ENCODE data around the gene PTH2. TPM values are rescaled to one million over a fixed set of nuclear protein-coding genes. Genes with fewer than 3 reads are reported as not detected.

Gene PTH2
- total RNA-seq, 1 donor from 2014 or later: not detected

DNA sequence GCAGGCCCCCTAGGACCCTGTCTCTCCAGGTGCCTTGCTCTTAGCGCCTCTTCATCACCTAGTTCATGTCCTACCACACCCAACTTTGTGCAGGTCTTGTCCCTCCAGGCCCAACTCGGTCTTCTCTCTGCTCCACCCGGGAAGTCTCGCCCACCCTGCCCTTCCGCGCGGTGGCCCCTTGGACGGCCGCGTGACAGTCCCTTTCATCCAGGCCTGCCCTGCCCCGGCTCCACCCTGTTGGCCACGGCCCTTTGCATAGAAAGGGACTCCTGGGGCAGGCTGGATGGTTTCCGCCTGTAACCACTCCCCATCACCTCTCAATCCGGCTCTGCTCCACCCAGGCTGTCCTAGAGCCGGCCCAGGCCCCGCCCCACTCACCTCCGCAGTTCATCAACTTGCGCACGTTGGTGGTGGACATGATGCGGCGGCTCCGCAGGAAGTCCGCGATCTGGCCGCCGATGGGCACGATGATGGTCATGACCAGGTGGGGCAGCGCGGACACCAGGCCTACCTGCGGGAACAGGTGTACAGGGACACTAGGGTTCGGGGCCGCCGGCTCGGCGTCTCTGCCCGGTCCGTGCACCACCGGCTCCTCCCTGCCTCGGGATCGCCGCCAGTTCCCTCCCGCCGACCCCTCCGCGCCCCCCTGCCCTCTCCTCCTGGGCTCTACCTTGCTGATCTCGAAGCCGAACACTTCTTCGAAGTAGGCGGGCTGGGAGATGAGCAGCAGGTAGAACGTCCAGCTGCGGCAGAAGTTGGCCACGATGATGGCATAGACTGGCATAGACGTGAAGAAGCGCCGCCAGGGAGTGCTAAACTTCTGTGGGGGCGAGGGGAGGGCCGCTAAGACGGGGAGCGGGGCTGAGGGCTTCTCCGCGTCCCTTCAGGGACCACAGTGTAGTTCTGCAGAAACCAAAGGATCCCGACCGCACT is 9.2 kb upstream of the PTH2 start:
- DNase-seq (ENCODE audit: extremely low read depth, low read depth, low spot score): no peak

DNA sequence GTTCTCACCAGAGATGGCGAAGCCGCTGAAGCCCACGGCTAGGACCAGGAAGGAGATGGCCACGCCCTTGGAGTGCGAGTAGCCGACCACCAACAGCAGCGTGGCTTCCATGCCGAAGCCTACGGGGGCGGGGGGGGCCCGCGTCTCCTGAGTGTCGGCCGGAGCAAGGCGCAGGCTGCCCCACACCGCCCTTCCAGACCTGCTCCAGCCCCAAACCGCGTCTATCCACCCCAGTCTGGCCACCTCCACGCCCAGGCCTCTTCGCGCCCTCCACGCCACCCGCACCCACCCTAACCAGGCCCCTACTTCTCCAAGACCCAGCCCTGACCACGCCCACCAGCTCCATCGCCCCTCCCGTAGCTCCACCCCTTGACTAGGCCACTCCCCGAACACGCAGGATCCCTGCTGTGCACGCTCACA is 8.1 kb upstream of the PTH2 start:
- DNase-seq (ENCODE audit: extremely low read depth, low read depth, low spot score): no peak

DNA sequence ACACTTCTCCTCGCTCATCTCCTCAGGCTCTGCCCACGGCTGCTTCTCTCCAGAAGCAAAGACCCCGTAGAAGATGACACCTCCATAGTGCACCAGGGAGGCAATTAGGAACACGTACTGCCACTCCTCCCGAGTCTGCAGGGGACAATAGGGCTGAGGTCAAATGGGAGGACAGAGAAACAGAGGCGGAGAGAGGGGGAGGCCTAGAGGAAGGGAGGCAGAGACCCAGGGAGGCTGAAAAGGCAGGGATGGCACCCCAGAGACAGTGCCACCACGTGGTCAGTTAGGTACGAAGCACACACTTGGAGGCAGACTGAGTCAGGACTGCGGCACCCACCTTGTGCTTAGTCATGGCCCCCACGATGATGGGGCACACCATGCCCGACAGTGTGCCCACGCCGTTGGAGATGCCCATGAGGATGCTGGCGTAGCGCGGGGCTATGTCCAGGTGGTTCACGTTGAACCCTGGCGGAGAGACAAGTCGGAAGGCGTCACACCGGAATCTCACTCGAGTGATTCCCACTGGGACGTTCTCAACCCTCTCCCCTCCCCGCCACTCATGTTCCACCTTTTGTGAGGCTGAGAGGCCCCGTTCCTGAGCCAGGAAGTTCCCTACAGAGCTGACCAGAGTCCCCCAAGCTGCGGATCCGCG is 7.6 kb upstream of the PTH2 start:
- no peak for DNase-seq (ENCODE audit: extremely low read depth, low read depth, low spot score)

DNA sequence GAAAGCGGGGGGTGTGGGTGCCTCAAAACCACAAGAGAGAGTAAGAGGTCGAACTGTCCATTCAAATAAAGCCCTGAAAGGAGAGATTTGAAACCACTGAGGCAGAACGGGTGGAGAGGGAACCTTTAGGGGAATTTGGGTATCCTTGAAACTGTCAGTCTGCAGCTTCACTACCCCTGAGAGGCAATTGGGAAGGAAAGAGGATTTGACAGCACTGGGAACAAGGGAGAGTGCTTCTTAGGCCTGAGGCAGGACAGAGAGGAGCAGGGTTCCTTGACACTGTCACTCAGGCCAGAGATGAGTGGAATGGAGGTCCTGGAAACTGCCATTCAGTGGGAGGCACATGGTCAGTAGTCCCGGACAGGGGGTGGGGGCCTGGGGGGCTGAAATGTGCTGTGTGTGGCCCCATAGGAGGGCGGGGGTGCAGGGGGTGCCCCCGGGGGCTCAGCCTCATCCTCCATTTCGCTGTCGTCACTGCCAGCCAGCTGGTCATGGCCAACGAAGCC is 7.0 kb upstream of the PTH2 start:
- DNase-seq (ENCODE audit: extremely low read depth, low read depth, low spot score): no peak

DNA sequence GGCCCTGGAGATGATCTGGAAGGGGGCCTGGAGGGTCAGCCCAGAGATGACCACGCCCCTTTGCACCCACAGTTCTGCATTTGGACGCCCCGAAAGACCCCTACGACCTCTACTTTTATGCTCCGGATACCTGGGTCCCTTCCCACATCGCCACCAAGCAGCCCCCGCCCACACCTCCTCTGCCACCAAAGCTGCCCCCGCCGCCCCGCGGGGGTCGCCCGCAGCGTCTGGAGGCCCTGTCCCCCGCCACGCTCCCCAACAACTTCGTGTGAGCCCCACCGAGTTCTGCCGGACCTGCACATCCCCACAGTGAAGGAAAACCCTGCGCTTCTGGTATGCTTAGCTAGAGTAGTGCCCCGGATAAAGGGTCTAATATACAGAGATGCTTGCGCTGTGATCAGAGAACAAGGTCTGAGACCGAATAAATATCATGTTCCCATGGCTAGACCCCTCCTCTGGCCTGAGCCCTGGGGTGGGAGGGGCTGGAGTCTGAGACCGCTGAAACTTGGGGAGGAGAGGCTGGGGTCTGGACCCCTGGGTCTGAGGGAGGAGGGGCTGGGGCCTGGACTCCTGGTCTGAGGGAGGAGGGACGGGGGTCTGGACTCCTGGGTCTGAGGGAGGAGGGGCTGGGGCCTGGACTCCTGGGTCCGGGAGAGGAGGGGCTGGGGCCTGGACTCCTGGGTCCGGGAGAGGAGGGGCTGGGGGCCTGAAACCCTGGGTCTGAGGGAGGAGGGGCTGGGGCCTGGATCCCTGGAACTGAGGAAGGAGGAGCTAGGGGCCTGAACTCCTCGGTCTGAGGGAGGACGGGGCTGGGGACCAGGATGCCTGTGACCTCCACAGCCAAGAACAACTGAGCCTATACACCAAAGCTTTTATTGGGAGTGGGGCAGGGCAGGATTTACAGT is 5.6 kb upstream of the PTH2 start:
- DNase-seq (ENCODE audit: extremely low read depth, low read depth, low spot score): no peak

DNA sequence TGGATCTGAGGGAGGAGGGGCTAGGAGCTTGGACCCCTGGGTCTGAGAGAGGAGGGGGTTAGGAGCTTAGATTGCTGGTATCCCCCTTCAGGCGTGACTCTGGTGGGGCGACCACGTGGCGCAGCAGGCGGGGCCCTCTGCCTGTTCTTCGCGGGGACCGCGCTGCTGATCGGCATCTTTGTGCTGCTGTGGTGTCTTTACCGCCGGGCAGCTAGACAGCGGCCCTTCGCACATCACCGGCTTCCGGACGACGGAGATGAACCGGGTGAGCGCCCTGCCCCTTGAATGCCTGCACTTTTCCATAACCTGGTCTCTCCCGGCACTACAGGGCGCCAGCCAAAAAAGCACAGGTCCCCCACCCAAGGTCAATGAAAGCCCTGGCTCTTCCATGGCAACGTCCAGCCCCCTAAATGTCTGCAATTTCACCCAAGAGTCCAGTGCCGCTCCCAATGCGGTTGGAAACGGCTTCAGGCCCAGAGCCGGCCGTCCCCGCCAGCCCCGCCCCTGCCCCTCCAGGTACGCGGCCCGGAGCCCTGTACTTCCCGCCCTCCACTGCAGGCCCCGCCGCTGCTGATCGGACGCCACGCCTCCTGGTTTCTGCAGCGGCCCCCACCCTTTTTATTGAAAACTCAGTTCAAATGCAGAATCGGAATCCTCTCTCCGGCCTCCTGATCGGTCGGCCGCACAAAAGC is 4.8 kb upstream of the PTH2 start:
- no peak for DNase-seq (ENCODE audit: extremely low read depth, low read depth, low spot score)

DNA sequence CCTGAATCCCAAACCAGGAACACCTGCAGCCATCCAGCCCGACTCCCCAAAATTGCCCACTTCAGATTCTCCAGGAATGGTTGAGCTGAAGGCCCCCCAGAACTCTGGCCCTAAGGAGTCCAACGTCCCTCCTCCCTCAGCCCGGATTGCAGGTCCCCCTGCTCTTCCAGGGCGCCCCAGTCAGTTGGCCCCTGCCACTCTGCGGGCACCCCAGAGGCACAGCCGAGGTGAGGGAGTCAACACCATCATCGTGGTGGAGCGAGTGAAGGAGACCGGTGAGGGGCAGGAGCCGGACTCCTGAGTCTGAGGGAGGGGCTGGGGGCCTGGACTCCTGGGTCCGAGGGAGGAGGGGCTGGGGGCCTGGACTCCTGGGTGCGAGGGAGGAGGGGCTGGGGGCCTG is 4.1 kb upstream of the PTH2 start:
- DNase-seq (ENCODE audit: extremely low read depth, low read depth, low spot score): no peak

DNA sequence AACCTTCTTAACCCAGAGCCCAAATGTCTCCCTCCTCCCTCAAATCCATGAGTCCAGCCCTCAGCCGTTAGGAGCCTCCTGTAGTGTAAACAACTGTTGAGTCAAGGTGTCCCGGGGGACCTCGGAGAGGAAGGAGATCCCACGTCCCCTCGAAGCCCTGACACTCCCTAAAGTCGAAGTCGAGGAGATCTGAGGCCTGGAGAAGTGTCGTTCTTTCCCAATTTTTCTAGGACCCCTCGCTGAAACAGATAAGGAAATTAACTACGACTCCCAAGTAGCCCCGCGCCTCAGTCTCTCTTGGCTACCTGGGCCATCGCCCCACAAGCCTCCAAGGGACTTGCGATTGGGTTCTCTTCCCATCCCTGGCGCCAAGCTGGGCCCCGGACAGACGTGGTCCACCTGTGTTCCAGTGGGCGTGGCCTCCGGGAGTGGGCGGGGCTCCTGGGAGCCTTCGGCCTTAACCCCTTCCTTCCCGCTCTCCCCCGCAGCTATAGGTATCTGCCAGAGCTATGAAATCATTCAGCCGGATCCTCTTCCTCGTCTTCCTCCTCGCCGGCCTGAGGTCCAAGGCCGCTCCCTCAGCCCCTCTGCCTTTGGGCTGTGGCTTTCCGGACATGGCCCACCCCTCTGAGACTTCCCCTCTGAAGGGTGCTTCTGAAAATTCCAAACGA is 2.8 kb upstream of the PTH2 start:
- no peak for DNase-seq (ENCODE audit: extremely low read depth, low read depth, low spot score)

DNA sequence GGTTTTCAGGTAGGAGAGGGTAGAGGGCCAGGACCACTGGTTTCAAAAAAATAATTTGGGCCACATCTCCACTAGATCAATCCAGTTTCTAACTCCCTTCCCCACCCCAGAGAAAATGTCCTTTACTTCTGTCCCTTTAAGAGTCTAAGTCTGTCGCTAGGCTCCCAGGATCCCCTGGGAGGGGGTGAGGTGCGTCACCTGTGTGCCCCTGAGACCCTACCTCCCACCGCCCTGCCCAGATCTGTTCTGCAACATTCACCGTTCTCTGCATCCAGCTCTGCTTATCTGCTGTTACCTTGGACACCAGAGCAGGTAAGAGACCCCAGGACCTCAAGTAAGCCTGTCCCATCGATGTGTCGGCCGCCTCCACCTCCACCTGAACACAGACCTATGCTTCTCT is 1.9 kb upstream of the PTH2 start, which contains the start of gene GFY:
TSS of gene GFY (plus strand) at position 211 of the 400 bp plus-strand sequence. CDS start 1,043 bp downstream, outside the sequence.
- DNase-seq (ENCODE audit: extremely low read depth, low read depth, low spot score): no peak

DNA sequence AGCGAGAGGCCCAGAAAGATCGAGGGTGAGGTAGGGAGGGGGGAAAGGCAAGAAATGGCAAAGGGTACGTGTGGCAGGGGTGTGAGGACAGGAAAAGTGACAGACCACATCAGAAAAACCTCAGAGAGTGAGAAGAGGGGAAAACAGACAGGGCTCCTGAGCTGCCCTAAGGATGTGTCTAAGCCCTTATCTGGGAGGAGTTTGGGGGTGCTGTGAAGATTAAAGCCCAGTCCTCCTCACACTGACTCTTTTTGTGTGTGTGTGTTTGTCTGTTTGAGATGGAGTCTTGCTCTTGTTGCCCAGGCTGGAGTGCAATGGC is 703 bp upstream of the PTH2 start:
- DNase-seq (ENCODE audit: extremely low read depth, low read depth, low spot score): no peak

DNA sequence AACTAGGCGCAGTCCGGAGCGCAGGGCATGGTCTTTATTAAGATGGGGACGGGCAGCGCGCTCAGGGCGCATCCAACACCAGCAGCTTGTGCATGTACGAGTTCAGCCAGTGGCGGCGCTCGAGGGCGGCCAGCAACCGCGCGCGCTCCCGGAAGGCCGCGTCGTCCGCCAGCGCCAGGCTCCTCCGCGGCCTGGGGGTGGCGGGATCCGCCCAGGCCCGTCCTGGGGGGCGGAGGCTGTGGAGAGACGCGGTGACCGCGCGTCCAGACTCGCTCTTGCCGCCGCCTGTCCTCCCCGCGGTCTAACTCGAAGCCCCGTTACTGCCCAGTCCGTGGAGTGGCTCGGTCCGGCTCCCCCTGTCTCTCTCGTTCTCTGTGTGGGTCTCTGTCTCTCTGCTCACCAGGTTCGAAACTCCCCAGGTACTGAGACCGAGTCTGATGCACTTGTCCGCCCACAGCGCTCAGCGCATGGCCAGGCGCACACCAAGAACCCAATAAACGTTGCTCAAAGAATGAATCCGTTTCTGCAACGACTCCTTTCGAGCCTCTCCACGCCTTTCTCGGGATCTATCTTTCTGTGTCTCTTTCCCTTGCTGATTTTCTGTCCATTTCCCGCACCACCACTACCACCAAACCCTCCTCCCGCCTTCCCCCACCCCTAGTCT is 702 bp downstream of the PTH2 start:
- no peak for DNase-seq (ENCODE audit: extremely low read depth, low read depth, low spot score)

DNA sequence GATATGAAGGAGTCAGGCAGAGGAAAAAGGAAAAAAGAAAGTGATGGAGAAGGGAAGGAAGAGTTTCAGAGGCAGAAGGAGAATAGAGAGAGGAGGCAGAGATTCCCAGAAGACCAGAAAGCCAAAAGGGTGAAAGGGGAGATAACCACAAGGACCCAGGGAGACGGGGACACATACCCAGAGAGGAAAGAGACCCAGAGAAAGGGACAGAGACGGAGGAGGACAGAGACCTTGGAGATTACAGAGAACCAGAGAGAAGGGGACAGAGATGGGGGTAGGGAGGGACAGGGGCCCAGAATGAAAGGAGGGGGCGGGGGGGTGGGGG is 1.4 kb downstream of the PTH2 start:
- no peak for DNase-seq (ENCODE audit: extremely low read depth, low read depth, low spot score)

DNA sequence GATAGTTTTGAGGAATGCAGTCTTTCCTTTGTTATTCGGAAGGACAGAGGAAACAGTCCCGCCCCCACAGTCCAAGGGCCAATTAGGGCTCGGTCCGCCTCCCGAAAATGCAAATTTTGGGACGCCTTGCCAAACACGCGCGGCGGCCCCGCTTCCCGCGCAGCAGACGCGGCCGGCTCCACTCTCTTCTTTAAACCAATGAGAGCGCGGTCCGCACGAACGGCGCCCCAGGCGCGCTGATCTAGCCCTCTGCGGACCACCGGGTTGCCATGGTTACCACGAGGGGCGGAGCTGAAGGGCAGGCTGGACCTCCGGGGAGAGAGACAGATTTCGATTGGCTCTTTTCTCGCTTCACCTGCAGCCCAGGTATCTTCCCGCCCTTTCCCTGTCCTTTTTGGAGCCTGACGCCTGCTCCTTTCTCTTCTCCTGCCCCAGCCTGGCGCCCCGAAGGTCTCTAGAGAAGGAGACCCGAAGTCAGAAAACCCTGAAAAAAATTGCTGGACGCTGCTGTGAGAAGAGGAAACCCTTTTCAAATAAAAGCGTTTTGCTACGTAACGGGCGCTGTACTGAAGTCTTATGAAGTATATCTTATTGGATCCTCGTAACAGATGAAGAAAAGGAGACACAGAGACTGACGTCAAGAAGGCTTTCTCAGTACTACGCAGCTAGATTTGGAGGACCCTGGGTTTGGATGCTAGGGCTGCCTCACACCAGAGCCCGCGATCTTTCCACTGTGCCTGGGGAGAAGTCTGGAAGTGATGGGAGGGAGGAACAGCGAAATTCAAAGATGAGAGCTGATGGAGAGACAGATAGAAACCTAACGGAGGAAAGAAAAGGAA is 2.0 kb downstream of the PTH2 start:
- DNase-seq (ENCODE audit: extremely low read depth, low read depth, low spot score): no peak

DNA sequence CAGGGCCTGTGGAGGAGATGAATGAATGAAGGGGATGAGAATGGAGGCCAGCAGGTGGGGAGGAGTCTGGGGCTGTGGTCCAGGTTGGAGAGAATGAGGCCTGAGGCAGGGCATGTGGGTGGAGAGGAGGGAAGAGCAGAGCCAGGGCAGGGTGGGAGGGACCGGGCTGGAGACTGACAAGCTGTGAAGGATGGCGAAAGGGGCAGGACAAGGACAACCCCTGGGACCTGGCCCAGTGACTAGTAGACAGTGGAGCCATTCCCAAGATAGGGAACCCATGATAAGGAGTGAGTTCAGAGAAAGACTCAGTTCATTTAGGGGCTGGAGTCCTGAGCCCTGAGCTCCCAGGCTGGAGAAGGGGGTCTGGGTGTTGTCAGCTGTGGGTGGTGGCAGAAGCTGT is 3.0 kb downstream of the PTH2 start:
- no peak for DNase-seq (ENCODE audit: extremely low read depth, low read depth, low spot score)

DNA sequence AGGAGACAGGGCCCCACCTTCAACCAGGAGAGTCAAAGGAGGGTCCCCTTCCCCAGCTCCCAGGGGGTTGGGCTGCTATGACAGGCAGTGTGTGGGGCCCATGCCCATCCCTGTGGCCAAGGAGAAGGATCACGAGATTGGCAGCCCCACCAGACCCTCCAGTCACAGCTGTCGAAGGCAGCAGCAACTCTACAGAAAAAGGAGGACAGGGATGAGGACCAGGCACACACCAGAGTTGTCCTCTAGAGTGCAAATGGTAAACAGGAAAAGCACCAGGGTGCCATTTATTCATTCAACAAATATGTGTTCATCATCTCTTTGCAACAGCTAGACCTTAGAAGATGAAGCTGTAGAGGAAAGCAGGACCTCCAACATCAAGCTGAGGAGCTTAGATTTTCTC is 4.1 kb downstream of the PTH2 start:
- DNase-seq (ENCODE audit: extremely low read depth, low read depth, low spot score): no peak

DNA sequence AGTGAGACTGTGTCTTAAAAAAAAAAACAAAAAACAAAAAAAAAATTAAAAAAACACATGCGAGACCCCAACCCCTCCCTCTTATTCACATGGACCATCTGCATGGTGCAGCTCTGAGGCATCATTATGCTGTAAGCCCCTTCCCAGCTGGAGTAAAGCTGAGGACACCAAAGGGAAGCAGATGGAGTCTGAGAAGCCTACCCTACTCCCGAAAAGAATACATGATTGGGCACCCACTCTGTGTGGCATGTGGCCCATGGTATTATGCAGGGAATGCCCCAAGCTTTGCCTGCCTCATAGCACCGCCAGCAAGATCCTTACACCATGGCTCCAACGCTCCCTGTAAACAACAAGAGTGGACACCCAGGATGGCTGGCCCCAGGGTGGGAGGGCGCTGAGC is 4.7 kb downstream of the PTH2 start:
- no peak for DNase-seq (ENCODE audit: extremely low read depth, low read depth, low spot score)

DNA sequence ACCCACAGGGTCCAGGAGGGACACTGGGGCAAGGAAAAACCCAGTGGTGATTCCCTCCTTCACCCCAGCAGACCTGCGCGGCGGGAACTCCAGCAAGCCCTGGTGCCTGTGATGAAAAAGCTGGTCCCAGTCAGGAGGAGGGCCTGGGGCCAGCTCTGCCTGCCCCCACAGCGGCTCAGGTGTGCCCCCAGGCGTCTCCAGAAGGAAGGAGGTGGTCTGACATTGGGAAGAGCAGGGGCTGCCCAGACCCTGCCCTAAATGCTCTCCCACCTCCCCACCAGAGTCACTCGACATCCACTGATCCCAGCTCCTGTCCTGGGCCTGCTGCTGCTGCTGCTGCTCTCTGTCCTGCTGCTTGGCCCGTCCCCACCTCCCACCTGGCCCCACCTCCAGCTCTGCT is 6.2 kb downstream of the PTH2 start:
- DNase-seq (ENCODE audit: extremely low read depth, low read depth, low spot score): no peak

DNA sequence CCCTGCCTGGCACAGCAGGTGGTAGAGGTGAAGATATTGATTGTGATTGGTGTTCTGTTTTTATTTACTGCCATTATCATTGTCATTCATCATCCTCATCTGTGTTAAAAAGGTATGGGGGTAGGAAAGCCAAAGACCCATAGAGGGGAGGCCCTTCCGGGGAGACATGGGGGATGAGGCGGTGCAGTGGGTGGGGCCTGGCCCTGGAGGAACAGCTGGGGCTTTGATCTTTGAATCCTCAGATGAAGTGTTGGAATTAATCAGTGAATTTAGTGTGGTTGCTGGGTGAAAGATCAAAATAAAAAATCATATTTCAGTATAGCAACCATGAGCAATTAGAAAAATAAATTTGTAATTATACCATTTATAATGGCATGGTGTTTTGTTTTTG is 7.4 kb downstream of the PTH2 start:
- no peak for DNase-seq (ENCODE audit: extremely low read depth, low read depth, low spot score)
